ENCODE results near the gene TRPV6. TPM values are rescaled to one million over a fixed set of nuclear protein-coding genes. Genes with fewer than 3 reads are reported as not detected.

Gene TRPV6
- total RNA-seq, 1 donor from 2014 or later = not detected

DNA sequence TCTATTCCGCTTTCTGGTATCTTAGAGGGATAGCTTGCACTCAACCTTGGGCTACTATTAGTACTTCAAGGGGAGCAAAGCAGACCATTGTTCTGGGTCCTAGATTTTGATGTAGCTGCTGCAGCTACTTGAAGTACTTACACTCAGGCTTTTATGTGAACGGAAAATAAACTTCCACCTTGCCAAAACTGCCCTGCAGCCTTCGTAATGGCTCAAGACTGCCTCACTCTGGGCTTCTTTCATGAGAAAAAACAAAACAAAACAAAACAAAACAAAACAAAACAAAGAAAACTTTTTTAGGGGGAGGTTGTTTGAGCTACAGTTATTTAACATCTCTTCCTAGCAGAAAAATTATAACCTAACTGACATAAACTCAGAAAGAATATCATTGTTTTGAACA, 50.1 kb downstream of the TRPV6 start:
- Mint-ChIP-seq H3K4me3 (no peak overlapping the region), H3K27me3 (ENCODE audit: insufficient read depth, low read depth) (no peaks in the 10 kb centered on the region), H3K36me3 (no peaks in the 10 kb centered on the region), H3K27ac (no peak overlapping the region), H3K4me1 (peaks cover 7% of the 10 kb centered on the region), H3K9me3 (no peaks in the 10 kb centered on the region)
- H3F3A ChIP-seq (ENCODE audit: low read depth) = no peaks in the 10 kb centered on the region
- no peaks in the 10 kb centered on the region for H4K20me1 ChIP-seq (ENCODE audit: low read depth)
- no peaks in the 10 kb centered on the region for H3K27me3 ChIP-seq
- no peak overlapping the region for H3K9ac ChIP-seq
- no peaks in the 10 kb centered on the region for H3K79me2 ChIP-seq (ENCODE audit: low read depth)
- H3K36me3 ChIP-seq = no peaks in the 10 kb centered on the region
- DNase-seq (ENCODE audit: low spot score) = no peak
- no peak overlapping the region for H3K27ac ChIP-seq
- H3K9me3 ChIP-seq (ENCODE audit: low read depth) = no peaks in the 10 kb centered on the region
- TF ChIP-seq EZH2phosphoT487 (IDR thresholded peaks at IDR 0.05) (no peak), CTCF (IDR thresholded peaks at IDR 0.05) (no peak), EZH2 (IDR thresholded peaks at IDR 0.05) (no peak)
- H2AFZ ChIP-seq (replicated peaks) = no peak overlapping the region
- no peaks in the 10 kb centered on the region for H3K4me1 ChIP-seq
- H3K4me3 ChIP-seq = no peak overlapping the region
- H3K4me2 ChIP-seq = no peak overlapping the region

DNA sequence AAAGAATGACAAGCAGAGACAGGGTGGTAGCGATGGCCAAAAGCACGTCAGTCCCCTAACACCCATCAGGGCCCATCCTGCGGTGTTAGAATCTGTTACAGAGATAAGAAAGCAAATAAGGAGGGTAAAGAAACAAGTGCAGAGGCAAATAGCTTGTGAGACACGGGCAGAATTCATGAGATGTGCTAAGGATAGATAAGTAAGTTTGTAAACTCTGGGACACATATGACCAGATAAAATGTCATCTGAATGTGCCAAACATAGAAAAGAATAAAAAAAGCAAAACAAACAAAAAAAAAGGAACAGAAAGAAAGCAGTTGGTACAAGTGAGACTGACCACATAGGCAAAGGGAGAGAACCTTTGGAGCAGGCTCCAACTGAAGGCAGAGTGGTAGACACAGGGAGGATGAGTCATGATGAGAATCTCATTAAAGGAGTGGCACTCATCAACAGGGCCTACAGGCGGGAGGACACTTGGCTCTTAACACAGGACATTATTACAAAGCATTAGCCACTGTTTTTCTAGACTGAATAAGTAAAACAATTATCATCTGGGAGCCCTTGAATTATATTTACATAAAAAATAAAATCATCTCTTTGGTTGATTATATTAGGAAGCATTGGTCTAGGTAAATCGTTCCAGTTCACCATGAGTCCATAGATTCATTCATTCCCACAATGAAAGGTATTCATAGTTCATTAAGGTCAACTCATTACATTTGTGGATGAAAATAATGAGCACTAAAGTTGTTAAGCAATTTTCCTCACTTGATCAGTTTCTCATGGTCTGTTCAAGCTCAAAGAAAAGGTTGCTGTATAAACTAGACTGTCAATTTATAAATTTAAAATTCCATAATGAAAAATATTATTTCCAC, 52.1 kb downstream of the TRPV6 start:
- H3K36me3 ChIP-seq = no peaks in the 10 kb centered on the region
- H3K9me3 Mint-ChIP-seq = no peaks in the 10 kb centered on the region
- no peak overlapping the region for H3K4me3 ChIP-seq
- H3K27ac Mint-ChIP-seq = no peak overlapping the region
- no peaks in the 10 kb centered on the region for H3K4me1 ChIP-seq
- no peak for TF ChIP-seq CTCF (IDR thresholded peaks at IDR 0.05)
- TF ChIP-seq EZH2phosphoT487 (IDR thresholded peaks at IDR 0.05) = no peak
- no peak for TF ChIP-seq EZH2 (IDR thresholded peaks at IDR 0.05)
- H3K27me3 ChIP-seq = no peaks in the 10 kb centered on the region
- H3K36me3 Mint-ChIP-seq = no peaks in the 10 kb centered on the region
- no peak overlapping the region for H3K4me3 Mint-ChIP-seq
- H3K9ac ChIP-seq = no peak overlapping the region
- H3K27me3 Mint-ChIP-seq (ENCODE audit: insufficient read depth, low read depth) = no peaks in the 10 kb centered on the region
- H3K79me2 ChIP-seq (ENCODE audit: low read depth) = no peaks in the 10 kb centered on the region
- DNase-seq (ENCODE audit: low spot score) = no peak
- H3K4me2 ChIP-seq = no peak overlapping the region
- H3F3A ChIP-seq (ENCODE audit: low read depth) = no peaks in the 10 kb centered on the region
- H3K27ac ChIP-seq = no peak overlapping the region
- H2AFZ ChIP-seq (replicated peaks) = no peak overlapping the region
- H4K20me1 ChIP-seq (ENCODE audit: low read depth) = no peaks in the 10 kb centered on the region
- H3K4me1 Mint-ChIP-seq = peaks cover 7% of the 10 kb centered on the region
- H3K9me3 ChIP-seq (ENCODE audit: low read depth) = no peaks in the 10 kb centered on the region

- Histone ChIP-seq H3K4me2 (no peak overlapping the region), H4K20me1 (ENCODE audit: low read depth) (no peaks in the 10 kb centered on the region), H3K27ac (no peak overlapping the region), H3K4me3 (no peak overlapping the region), H3K79me2 (ENCODE audit: low read depth) (no peaks in the 10 kb centered on the region), H2AFZ (replicated peaks) (no peak overlapping the region), H3F3A (ENCODE audit: low read depth) (no peaks in the 10 kb centered on the region), H3K27me3 (no peaks in the 10 kb centered on the region), H3K9ac (no peak overlapping the region), H3K4me1 (no peaks in the 10 kb centered on the region), H3K36me3 (no peaks in the 10 kb centered on the region), H3K9me3 (ENCODE audit: low read depth) (no peaks in the 10 kb centered on the region)
- Mint-ChIP-seq H3K36me3 (no peaks in the 10 kb centered on the region), H3K4me1 (peaks cover 7% of the 10 kb centered on the region), H3K27me3 (ENCODE audit: insufficient read depth, low read depth) (no peaks in the 10 kb centered on the region), H3K9me3 (no peaks in the 10 kb centered on the region), H3K4me3 (no peak overlapping the region), H3K27ac (no peak overlapping the region)
- TF ChIP-seq EZH2phosphoT487 (IDR thresholded peaks at IDR 0.05) (no peak), CTCF (IDR thresholded peaks at IDR 0.05) (no peak), EZH2 (IDR thresholded peaks at IDR 0.05) (no peak)
- DNase-seq (ENCODE audit: low spot score) = no peak
These were observed 53.1 kb downstream of the TRPV6 start for GRCh38 chr7:142832417-142832816.
